Gastrocnemius medialis (tissue), 4 donors: ENCODE measurements around the gene ACTR8. TPM values are rescaled to one million over a fixed set of nuclear protein-coding genes. Genes with fewer than 3 reads are reported as not detected.
"Not testable (repeated sequence)": the region's sequence is repeated elsewhere in the genome, so short reads cannot be mapped to it uniquely, and the experiment has no call there.

Experiments
- ATAC-seq, 2 donors: fragments of 150-250 bp; one replicate each; pipeline ENCODE4 v1.9.1; 2016
- DNase-seq, 2 donors: peaks; one replicate each; pipeline ENCODE4 v3.0.0-alpha.2; 2019
- H3K27ac ChIP-seq, 4 donors: fragments of 200-600 bp; sonication (generic); 1 replicate in 1 of 4; 2 replicates in 3 of 4; pipeline ENCODE4 v1.5.1; 2016 to 2018; ENCODE audit warnings: mild to moderate bottlenecking in 2 of 4, moderate library complexity in 1 of 4
- H3K27me3 ChIP-seq, 3 donors: fragments of 200-600 bp; sonication (generic) in 2 of 3; 1 replicate in 1 of 3; 2 replicates in 2 of 3; pipeline versions ENCODE4 v1.5.1 to v1.6.0; 2016 to 2019; ENCODE audit warnings: mild to moderate bottlenecking in 1 of 3, moderate library complexity in 1 of 3
- H3K36me3 ChIP-seq, 2 donors: fragments of 200-600 bp; sonication (generic) in 1 of 2; one replicate each; pipeline ENCODE4 v1.5.1; 2017 to 2018
- H3K4me1 ChIP-seq, 2 donors: fragments of 200-600 bp; sonication (generic) in 1 of 2; one replicate each; pipeline ENCODE4 v1.5.1; 2016 to 2017; ENCODE audit warnings: mild to moderate bottlenecking in 2 of 2
- H3K4me3 ChIP-seq, 4 donors: fragments of 200-600 bp; sonication (generic) in 3 of 4; 1 replicate in 1 of 4; 2 replicates in 3 of 4; pipeline ENCODE4 v1.5.1; 2016 to 2019; ENCODE audit warnings: mild to moderate bottlenecking in 2 of 4
- H3K9me3 ChIP-seq, 3 donors: fragments of 200-600 bp; sonication (generic) in 2 of 3; 1 replicate in 1 of 3; 2 replicates in 2 of 3; pipeline ENCODE4 v1.5.1; 2016 to 2019
- POLR2A ChIP-seq, 2 donors: fragments of 450-650 bp; IDR thresholded peaks; one replicate each; pipeline ENCODE4 v1.6.1; 2017; ENCODE audit warnings: antibody characterized with exemption in 2 of 2, mild to moderate bottlenecking in 2 of 2, moderate library complexity in 2 of 2
- in situ Hi-C, 4 donors: fragments of 200-750 bp; cut with MboI; loops; one replicate each; pipeline versions ENCODE4 v1.15.0 to v1.8.0; 2017; ENCODE audit warnings: low sequenced_read_pairs in 4 of 4
- intact Hi-C: fragments of 100-400 bp; cut with DNase I; formaldehyde crosslinking; loops from one replicate; pipeline ENCODE4 v1.15.1; 2023; ENCODE audit warnings: low total_unique reads
- total RNA-seq, 4 donors: library from RNA; depleted of rRNA; stranded (reverse); fragments of >200 nt; gene quantifications; one replicate each; pipeline versions ENCODE4 v1.1.0 to v1.2.3, GENCODE V29; 2016
- TF ChIP-seq, protein P1 (sequence below), 5 experiments: fragments of 450-650 bp in 3 of 5; fragments of 200-600 bp in 2 of 5; sonication (generic) in 2 of 5; IDR thresholded peaks in 4 of 5; conservative IDR thresholded peaks in 1 of 5; 1 replicate in 4 of 5; 2 replicates in 1 of 5; pipeline ENCODE4 v1.5.1; 2016 to 2019; ENCODE audit warnings: antibody characterized with exemption in 5 of 5, mild to moderate bottlenecking in 3 of 5, moderate library complexity in 3 of 5

Gene ACTR8, protein sequence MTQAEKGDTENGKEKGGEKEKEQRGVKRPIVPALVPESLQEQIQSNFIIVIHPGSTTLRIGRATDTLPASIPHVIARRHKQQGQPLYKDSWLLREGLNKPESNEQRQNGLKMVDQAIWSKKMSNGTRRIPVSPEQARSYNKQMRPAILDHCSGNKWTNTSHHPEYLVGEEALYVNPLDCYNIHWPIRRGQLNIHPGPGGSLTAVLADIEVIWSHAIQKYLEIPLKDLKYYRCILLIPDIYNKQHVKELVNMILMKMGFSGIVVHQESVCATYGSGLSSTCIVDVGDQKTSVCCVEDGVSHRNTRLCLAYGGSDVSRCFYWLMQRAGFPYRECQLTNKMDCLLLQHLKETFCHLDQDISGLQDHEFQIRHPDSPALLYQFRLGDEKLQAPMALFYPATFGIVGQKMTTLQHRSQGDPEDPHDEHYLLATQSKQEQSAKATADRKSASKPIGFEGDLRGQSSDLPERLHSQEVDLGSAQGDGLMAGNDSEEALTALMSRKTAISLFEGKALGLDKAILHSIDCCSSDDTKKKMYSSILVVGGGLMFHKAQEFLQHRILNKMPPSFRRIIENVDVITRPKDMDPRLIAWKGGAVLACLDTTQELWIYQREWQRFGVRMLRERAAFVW
- total RNA-seq, result 10 to 100 TPM; 13.6 to 24.9 (median 19.8) TPM

GRCh38 chr3:53881691-53882593, at the start of gene ACTR8:
Gene ACTR8, minus strand, starts transcription at chr3:53882152. Its CDS starts 51 bp downstream, at chr3:53882101.
- intact Hi-C loops (loop anchor here (1.0 to 2.0 kb wide), 2 partner anchors 9 to 37 kb away; partner anchors contain the start of gene SELENOK), in situ Hi-C loops (loop anchor here in 1 of 4 donors (25.0 kb wide), 1 partner anchor 545 kb away; the partner anchor contains the start of gene DCP1A)
- H3K36me3 ChIP-seq, result peaks cover 3 to 62% of the 10 kb centered on the region in 2 donors
- TF ChIP-seq, protein P1, sequence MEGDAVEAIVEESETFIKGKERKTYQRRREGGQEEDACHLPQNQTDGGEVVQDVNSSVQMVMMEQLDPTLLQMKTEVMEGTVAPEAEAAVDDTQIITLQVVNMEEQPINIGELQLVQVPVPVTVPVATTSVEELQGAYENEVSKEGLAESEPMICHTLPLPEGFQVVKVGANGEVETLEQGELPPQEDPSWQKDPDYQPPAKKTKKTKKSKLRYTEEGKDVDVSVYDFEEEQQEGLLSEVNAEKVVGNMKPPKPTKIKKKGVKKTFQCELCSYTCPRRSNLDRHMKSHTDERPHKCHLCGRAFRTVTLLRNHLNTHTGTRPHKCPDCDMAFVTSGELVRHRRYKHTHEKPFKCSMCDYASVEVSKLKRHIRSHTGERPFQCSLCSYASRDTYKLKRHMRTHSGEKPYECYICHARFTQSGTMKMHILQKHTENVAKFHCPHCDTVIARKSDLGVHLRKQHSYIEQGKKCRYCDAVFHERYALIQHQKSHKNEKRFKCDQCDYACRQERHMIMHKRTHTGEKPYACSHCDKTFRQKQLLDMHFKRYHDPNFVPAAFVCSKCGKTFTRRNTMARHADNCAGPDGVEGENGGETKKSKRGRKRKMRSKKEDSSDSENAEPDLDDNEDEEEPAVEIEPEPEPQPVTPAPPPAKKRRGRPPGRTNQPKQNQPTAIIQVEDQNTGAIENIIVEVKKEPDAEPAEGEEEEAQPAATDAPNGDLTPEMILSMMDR (IDR thresholded peaks at IDR 0.05 in 4 of 5, conservative IDR thresholded peaks at IDR 0.05 in 1 of 5), result peak in 3 of 5 experiments; percentile 18 to 24 (median 19)
- TF ChIP-seq POLR2A (IDR thresholded peaks at IDR 0.05), result peak; percentile 58
- peaks cover 13 to 16% of the 10 kb centered on the region in 2 donors for H3K4me1 ChIP-seq
- ATAC-seq, result peak; percentile 91
- peak within 1 kb of the TSS; percentile 87 to 93 (median 90) for H3K27ac ChIP-seq
- peak; percentile 72 to 73 for DNase-seq
- peak within 1 kb of the TSS; percentile 97 to 100 (median 98) for H3K4me3 ChIP-seq
- no peaks in the 10 kb centered on the region for H3K9me3 ChIP-seq
- H3K27me3 ChIP-seq, result no peaks in the 10 kb centered on the region

GRCh38 chr3:53927208-53927872, 45.4 kb upstream of the ACTR8 start:
- DNase-seq, in situ Hi-C loops, H3K4me3 ChIP-seq, H3K27ac ChIP-seq, ATAC-seq, H3K27me3 ChIP-seq, H3K36me3 ChIP-seq, intact Hi-C loops, H3K9me3 ChIP-seq, H3K4me1 ChIP-seq: not testable (repeated sequence)

DNA sequence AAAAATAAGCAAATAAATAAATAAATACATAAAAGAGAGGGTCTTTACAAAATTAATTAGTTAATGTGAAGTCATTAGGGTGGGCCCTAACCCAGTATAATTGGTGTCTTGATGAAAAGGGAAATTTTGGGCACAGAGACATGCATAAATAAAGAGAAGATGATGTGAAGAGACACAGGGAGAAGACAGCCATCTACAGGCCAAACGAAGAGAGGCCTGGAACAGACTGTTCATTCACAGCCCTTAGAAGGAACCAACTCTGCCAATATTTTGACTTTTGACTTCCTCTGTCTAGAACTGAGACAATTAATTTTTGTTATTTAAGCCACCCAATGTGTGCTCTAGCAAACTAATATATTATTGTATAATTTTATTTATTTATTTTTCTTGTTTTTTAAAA, 39.3 kb upstream of the ACTR8 start:
- Histone ChIP-seq H3K9me3 (no peaks in the 10 kb centered on the region), H3K4me1 (no peaks in the 10 kb centered on the region), H3K27ac (no peak overlapping the region), H3K4me3 (no peak overlapping the region), H3K36me3 (no peaks in the 10 kb centered on the region), H3K27me3 (peaks cover 0 to 2% (median 0%) of the 10 kb centered on the region in 3 donors)
- in situ Hi-C loops, result no loop called here
- no peak for DNase-seq
- intact Hi-C loops, result no loop called here
- TF ChIP-seq, protein P1 (IDR thresholded peaks at IDR 0.05 in 4 of 5, conservative IDR thresholded peaks at IDR 0.05 in 1 of 5), result no peak
- ATAC-seq, result no peak

DNA sequence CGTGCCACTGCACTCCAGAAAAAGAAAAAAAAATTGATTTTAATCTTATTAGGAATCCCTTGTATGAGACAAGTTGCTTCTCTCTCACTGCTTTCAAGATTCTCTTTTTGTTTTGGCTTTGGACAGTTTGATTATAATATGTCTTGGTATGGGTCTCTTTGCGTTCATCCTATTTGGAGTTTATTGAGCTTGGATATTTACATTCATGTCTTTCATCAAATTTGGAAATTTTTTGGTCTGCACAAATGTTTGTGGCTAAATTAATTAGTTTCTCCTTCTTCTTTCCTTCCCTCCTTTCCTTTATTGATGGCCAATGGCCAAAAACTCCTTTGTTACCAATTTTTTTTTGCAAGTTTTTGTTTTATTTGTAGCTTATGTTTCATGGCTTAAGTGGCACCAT, 37.8 kb upstream of the ACTR8 start:
- TF ChIP-seq, protein P1 (IDR thresholded peaks at IDR 0.05 in 4 of 5, conservative IDR thresholded peaks at IDR 0.05 in 1 of 5), result no peak
- no peak for TF ChIP-seq POLR2A (IDR thresholded peaks at IDR 0.05)
- no peaks in the 10 kb centered on the region for H3K36me3 ChIP-seq
- in situ Hi-C loops (no loop called here), intact Hi-C loops (no loop called here)
- no peak overlapping the region for H3K27ac ChIP-seq
- H3K4me1 ChIP-seq, result no peaks in the 10 kb centered on the region
- H3K9me3 ChIP-seq, result no peaks in the 10 kb centered on the region
- peaks cover 0 to 2% (median 0%) of the 10 kb centered on the region in 3 donors for H3K27me3 ChIP-seq
- ATAC-seq, result no peak
- DNase-seq, result no peak
- H3K4me3 ChIP-seq, result no peak overlapping the region
